ENCODE measurements around the gene SNX11.

DNA sequence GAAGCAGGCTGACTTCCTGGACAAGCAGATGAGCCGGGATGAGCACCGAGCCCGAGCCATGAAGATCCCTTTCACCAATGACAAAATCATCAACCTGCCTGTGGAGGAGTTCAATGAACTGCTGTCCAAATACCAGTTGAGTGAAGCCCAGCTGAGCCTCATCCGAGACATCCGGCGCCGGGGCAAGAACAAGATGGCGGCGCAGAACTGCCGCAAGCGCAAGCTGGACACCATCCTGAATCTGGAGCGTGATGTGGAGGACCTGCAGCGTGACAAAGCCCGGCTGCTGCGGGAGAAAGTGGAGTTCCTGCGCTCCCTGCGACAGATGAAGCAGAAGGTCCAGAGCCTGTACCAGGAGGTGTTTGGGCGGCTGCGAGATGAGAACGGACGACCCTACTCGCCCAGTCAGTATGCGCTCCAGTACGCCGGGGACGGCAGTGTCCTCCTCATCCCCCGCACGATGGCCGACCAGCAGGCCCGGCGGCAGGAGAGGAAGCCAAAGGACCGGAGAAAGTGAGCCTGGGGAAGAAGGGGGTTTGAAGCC is 48.4 kb upstream of the SNX11 start:
- TF ChIP-seq, protein P1, sequence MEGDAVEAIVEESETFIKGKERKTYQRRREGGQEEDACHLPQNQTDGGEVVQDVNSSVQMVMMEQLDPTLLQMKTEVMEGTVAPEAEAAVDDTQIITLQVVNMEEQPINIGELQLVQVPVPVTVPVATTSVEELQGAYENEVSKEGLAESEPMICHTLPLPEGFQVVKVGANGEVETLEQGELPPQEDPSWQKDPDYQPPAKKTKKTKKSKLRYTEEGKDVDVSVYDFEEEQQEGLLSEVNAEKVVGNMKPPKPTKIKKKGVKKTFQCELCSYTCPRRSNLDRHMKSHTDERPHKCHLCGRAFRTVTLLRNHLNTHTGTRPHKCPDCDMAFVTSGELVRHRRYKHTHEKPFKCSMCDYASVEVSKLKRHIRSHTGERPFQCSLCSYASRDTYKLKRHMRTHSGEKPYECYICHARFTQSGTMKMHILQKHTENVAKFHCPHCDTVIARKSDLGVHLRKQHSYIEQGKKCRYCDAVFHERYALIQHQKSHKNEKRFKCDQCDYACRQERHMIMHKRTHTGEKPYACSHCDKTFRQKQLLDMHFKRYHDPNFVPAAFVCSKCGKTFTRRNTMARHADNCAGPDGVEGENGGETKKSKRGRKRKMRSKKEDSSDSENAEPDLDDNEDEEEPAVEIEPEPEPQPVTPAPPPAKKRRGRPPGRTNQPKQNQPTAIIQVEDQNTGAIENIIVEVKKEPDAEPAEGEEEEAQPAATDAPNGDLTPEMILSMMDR (conservative IDR thresholded peaks at IDR 0.05 in 1 of 2, IDR thresholded peaks at IDR 0.05 in 1 of 2; ENCODE audit: low read depth in 1 of 2, low read length in 2 of 2), result no peak
- TF ChIP-seq EZH2 (IDR thresholded peaks at IDR 0.05; ENCODE audit: low read length, missing control alignments), result no peak
